ENCODE results near the gene ITGA11. TPM values are rescaled to one million over a fixed set of nuclear protein-coding genes. Genes with fewer than 3 reads are reported as not detected.

Gene ITGA11
- polyA plus RNA-seq, 1 of the 3 experiments (the other 2 are of a cell fraction), result 0.49 TPM

DNA sequence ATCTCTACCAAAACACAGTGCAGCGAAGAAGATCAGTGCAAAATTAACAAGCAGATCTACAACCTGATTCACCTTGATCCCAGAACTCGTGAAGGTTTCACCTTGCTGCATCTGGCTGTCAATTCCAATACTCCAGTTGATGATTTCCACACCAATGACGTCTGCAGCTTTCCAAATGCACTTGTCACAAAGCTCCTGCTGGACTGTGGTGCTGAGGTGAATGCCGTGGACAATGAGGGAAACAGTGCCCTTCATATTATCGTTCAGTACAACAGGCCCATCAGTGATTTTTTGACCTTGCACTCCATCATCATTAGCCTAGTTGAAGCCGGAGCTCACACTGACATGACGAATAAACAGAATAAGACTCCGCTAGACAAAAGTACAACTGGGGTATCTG lies 141.2 kb downstream of the ITGA11 start:
- no peaks in the 10 kb centered on the region for H3K9me2 ChIP-seq
- peaks cover 4 to 5% of the 10 kb centered on the region in 2 experiments; a peak in 3 of 4 replicates for H3K4me1 ChIP-seq (ENCODE audit: control insufficient read depth in 1 of 2, insufficient read depth in 2 of 2, low read depth in 1 of 2, low read length in 1 of 2)
- no peaks in the 10 kb centered on the region for H3K27me3 ChIP-seq (ENCODE audit: insufficient read depth)
- no peaks in the 10 kb centered on the region for H3K9me3 ChIP-seq
- TF ChIP-seq, protein P1, sequence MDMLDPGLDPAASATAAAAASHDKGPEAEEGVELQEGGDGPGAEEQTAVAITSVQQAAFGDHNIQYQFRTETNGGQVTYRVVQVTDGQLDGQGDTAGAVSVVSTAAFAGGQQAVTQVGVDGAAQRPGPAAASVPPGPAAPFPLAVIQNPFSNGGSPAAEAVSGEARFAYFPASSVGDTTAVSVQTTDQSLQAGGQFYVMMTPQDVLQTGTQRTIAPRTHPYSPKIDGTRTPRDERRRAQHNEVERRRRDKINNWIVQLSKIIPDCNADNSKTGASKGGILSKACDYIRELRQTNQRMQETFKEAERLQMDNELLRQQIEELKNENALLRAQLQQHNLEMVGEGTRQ (IDR thresholded peaks at IDR 0.05; ENCODE audit: borderline replicate concordance, low read depth, low read length), result no peak
- no peak overlapping the region for H3K4me3 ChIP-seq (ENCODE audit: low read depth in 2 of 2, low read length in 1 of 2)
- peaks cover 3% of the 10 kb centered on the region for H3F3A ChIP-seq (replicated peaks; ENCODE audit: insufficient read depth)
- no peak for DNase-seq
- no peak overlapping the region for H3K27ac ChIP-seq (ENCODE audit: low read depth in 2 of 2, low read length in 1 of 2)
- 92% methylated on average over 8 of the region's 8 CpGs for WGBS (ENCODE audit: low lambda C conversion rate)
- peaks cover 78% of the 10 kb centered on the region for H4K20me1 ChIP-seq (ENCODE audit: insufficient read depth)
- H3K4me2 ChIP-seq, result no peak overlapping the region
- H3K36me3 ChIP-seq (replicated peaks in 1 of 2; ENCODE audit: control insufficient read depth in 1 of 2, insufficient read depth in 2 of 2, low read length in 1 of 2), result peaks cover 48 to 54% of the 10 kb centered on the region in 2 experiments
- no peak overlapping the region for H3K9ac ChIP-seq
- H2AFZ ChIP-seq (ENCODE audit: low read depth), result no peak overlapping the region
- ChIA-PET CTCF (interaction anchor here (0.7 to 2.0 kb wide), 4 partner anchors 8 to 260 kb away, joined by 4 to 16 read pairs (median 5); no protein-coding TSS in a partner anchor), POLR2A (no interaction called here)
- peaks cover 99% of the 10 kb centered on the region for H3K79me2 ChIP-seq (ENCODE audit: insufficient read depth)

DNA sequence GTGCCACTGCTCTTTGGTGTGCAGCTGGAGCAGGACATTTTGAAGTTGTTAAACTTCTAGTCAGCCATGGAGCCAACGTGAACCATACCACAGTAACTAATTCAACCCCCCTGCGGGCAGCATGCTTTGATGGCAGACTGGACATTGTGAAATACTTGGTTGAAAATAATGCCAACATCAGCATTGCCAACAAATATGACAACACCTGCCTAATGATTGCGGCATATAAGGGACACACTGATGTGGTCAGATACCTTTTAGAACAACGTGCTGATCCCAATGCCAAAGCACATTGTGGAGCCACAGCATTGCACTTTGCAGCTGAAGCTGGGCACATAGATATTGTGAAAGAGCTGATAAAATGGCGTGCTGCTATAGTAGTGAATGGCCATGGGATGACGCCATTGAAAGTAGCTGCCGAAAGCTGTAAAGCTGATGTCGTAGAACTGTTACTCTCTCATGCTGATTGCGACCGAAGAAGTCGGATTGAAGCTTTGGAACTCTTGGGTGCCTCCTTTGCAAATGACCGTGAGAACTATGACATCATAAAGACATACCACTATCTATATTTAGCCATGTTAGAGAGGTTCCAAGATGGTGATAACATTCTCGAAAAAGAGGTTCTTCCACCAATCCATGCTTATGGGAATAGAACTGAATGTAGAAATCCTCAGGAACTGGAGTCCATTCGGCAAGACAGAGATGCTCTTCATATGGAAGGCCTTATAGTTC lies 142.2 kb downstream of the ITGA11 start:
- no peak for TF ChIP-seq EP300 (IDR thresholded peaks at IDR 0.05; ENCODE audit: borderline replicate concordance in 1 of 2, low read depth in 1 of 2, low read length in 1 of 2)
- TF ChIP-seq CHD2 (IDR thresholded peaks at IDR 0.05; ENCODE audit: low read length, partially characterized antibody), result no peak
- TF ChIP-seq TEAD4 (IDR thresholded peaks at IDR 0.05; ENCODE audit: borderline replicate concordance, insufficient read depth), result no peak
- no peak for TF ChIP-seq GABPA (IDR thresholded peaks at IDR 0.05; ENCODE audit: low read depth)
- TF ChIP-seq, protein P2, sequence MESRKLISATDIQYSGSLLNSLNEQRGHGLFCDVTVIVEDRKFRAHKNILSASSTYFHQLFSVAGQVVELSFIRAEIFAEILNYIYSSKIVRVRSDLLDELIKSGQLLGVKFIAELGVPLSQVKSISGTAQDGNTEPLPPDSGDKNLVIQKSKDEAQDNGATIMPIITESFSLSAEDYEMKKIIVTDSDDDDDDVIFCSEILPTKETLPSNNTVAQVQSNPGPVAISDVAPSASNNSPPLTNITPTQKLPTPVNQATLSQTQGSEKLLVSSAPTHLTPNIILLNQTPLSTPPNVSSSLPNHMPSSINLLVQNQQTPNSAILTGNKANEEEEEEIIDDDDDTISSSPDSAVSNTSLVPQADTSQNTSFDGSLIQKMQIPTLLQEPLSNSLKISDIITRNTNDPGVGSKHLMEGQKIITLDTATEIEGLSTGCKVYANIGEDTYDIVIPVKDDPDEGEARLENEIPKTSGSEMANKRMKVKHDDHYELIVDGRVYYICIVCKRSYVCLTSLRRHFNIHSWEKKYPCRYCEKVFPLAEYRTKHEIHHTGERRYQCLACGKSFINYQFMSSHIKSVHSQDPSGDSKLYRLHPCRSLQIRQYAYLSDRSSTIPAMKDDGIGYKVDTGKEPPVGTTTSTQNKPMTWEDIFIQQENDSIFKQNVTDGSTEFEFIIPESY (IDR thresholded peaks at IDR 0.05; ENCODE audit: borderline replicate concordance, low read depth), result no peak
- TF ChIP-seq, protein P3, sequence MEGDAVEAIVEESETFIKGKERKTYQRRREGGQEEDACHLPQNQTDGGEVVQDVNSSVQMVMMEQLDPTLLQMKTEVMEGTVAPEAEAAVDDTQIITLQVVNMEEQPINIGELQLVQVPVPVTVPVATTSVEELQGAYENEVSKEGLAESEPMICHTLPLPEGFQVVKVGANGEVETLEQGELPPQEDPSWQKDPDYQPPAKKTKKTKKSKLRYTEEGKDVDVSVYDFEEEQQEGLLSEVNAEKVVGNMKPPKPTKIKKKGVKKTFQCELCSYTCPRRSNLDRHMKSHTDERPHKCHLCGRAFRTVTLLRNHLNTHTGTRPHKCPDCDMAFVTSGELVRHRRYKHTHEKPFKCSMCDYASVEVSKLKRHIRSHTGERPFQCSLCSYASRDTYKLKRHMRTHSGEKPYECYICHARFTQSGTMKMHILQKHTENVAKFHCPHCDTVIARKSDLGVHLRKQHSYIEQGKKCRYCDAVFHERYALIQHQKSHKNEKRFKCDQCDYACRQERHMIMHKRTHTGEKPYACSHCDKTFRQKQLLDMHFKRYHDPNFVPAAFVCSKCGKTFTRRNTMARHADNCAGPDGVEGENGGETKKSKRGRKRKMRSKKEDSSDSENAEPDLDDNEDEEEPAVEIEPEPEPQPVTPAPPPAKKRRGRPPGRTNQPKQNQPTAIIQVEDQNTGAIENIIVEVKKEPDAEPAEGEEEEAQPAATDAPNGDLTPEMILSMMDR (IDR thresholded peaks at IDR 0.05), result no peak
- TF ChIP-seq, protein P4, sequence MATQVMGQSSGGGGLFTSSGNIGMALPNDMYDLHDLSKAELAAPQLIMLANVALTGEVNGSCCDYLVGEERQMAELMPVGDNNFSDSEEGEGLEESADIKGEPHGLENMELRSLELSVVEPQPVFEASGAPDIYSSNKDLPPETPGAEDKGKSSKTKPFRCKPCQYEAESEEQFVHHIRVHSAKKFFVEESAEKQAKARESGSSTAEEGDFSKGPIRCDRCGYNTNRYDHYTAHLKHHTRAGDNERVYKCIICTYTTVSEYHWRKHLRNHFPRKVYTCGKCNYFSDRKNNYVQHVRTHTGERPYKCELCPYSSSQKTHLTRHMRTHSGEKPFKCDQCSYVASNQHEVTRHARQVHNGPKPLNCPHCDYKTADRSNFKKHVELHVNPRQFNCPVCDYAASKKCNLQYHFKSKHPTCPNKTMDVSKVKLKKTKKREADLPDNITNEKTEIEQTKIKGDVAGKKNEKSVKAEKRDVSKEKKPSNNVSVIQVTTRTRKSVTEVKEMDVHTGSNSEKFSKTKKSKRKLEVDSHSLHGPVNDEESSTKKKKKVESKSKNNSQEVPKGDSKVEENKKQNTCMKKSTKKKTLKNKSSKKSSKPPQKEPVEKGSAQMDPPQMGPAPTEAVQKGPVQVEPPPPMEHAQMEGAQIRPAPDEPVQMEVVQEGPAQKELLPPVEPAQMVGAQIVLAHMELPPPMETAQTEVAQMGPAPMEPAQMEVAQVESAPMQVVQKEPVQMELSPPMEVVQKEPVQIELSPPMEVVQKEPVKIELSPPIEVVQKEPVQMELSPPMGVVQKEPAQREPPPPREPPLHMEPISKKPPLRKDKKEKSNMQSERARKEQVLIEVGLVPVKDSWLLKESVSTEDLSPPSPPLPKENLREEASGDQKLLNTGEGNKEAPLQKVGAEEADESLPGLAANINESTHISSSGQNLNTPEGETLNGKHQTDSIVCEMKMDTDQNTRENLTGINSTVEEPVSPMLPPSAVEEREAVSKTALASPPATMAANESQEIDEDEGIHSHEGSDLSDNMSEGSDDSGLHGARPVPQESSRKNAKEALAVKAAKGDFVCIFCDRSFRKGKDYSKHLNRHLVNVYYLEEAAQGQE (IDR thresholded peaks at IDR 0.05; ENCODE audit: low read depth, low read length), result no peak
- ChIA-PET POLR2A (interaction anchor here (1.7 kb wide), 1 partner anchor 12 kb away, joined by 5 read pairs; the partner anchor contains the start of gene FEM1B), CTCF (interaction anchor here (1.6 to 2.4 kb wide), 3 partner anchors 17 to 260 kb away, joined by 5 to 17 read pairs (median 5); no protein-coding TSS in a partner anchor)
- Histone ChIP-seq H2AFZ (ENCODE audit: low read depth) (no peak overlapping the region), H3K9me3 (no peaks in the 10 kb centered on the region), H3F3A (replicated peaks; ENCODE audit: insufficient read depth) (peaks cover 3% of the 10 kb centered on the region), H3K4me2 (no peak overlapping the region), H4K20me1 (ENCODE audit: insufficient read depth) (peaks cover 85% of the 10 kb centered on the region), H3K36me3 (replicated peaks in 1 of 2; ENCODE audit: control insufficient read depth in 1 of 2, insufficient read depth in 2 of 2, low read length in 1 of 2) (peaks cover 50 to 52% of the 10 kb centered on the region in 2 experiments), H3K4me1 (ENCODE audit: control insufficient read depth in 1 of 2, insufficient read depth in 2 of 2, low read depth in 1 of 2, low read length in 1 of 2) (peaks cover 4 to 5% of the 10 kb centered on the region in 2 experiments; a peak in 3 of 4 replicates), H3K79me2 (ENCODE audit: insufficient read depth) (peaks cover 100% of the 10 kb centered on the region), H3K27ac (ENCODE audit: low read depth in 2 of 2, low read length in 1 of 2) (no peak overlapping the region), H3K4me3 (ENCODE audit: low read depth in 2 of 2, low read length in 1 of 2) (no peak overlapping the region), H3K27me3 (ENCODE audit: insufficient read depth) (no peaks in the 10 kb centered on the region), H3K9ac (no peak overlapping the region), H3K9me2 (no peaks in the 10 kb centered on the region)
- whole genome bisulfite sequencing (ENCODE audit: low lambda C conversion rate), result 92% methylated on average over 14 of the region's 14 CpGs
- no peak for DNase-seq

Measured in SK-N-SH (cell line).